Measurements from ENCODE around the gene CFAP46. TPM values are rescaled to one million over a fixed set of nuclear protein-coding genes. Genes with fewer than 3 reads are reported as not detected.

The CFAP46 gene
- total RNA-seq, 3 donors from 2014 or later (not counting 1 experiment from before 2014, with no cell fraction given): 0.35 TPM; not detected in 2

DNA sequence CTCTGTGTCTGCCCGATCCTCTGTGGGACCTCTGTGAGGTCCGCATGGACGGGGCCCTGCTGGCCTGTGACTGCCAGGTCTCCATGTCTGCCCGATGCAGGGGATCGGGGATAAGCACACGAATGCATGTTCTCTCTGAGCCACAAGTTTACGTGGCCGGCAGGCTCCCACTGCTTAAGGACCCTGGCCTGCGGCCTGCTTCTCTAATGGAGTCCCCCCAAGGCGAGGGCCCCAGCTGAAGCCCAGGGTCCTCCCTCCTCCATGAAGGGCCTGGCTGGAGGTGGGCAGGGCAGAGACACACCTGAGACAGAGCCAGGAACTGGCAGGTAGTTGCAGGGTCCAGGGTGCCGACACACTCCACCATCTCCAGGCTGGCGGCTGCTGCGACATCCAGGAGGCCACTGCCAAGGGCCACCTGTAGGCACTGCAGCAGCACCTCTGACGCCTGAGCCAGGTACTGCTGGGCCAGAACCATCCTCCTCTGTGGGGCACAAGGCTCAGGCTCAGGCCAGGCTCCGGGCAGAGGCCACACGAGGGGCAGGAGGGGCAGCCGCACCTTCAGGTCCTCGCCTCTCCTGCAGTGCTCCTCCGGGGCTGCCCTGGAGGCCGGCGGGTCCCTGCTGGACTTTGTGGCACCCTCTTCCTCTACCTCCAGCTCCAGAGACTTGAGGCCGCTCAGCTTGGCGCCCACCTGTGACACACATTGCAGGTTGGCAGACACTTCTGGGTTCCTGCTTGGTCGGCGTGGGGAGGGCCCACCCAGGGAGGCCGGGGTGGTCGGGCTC is 95.5 kb downstream of the CFAP46 start:
- peaks cover 15% of the 10 kb centered on the region for H3K9me3 ChIP-seq (ENCODE audit: control insufficient read depth, insufficient read depth, low read length)
- peaks cover 6% of the 10 kb centered on the region in 2 donors for H3K9me3 Mint-ChIP-seq
- no peaks in the 10 kb centered on the region for H3K27me3 ChIP-seq (ENCODE audit: control insufficient read depth, insufficient read depth, low read length)
- no peak overlapping the region for H3K4me3 ChIP-seq (ENCODE audit: low read length)
- intact Hi-C loops (cut with micrococcal nuclease): no loop called here
- H3K27me3 Mint-ChIP-seq (ENCODE audit: low read depth in 2 of 2): peaks cover 5 to 9% of the 10 kb centered on the region in 2 donors
- H3K36me3 Mint-ChIP-seq: peaks cover 10% of the 10 kb centered on the region
- H3K4me3 Mint-ChIP-seq: no peak overlapping the region
- no peak overlapping the region for H3K27ac ChIP-seq (ENCODE audit: low read length)
- no peaks in the 10 kb centered on the region for H3K36me3 ChIP-seq (ENCODE audit: control insufficient read depth, insufficient read depth, low read length)
- H3K4me1 ChIP-seq (ENCODE audit: control insufficient read depth, insufficient read depth, low read length): peaks cover 22% of the 10 kb centered on the region
- WGBS (ENCODE audit: insufficient coverage): 94% methylated on average over 27 of the region's 27 CpGs
- DNase-seq (no peak), ATAC-seq (no peak)
- H3K27ac Mint-ChIP-seq: no peak overlapping the region
- no peak for TF ChIP-seq CTCF (IDR thresholded peaks at IDR 0.05)
- peaks cover 15 to 16% of the 10 kb centered on the region in 2 donors for H3K4me1 Mint-ChIP-seq

DNA sequence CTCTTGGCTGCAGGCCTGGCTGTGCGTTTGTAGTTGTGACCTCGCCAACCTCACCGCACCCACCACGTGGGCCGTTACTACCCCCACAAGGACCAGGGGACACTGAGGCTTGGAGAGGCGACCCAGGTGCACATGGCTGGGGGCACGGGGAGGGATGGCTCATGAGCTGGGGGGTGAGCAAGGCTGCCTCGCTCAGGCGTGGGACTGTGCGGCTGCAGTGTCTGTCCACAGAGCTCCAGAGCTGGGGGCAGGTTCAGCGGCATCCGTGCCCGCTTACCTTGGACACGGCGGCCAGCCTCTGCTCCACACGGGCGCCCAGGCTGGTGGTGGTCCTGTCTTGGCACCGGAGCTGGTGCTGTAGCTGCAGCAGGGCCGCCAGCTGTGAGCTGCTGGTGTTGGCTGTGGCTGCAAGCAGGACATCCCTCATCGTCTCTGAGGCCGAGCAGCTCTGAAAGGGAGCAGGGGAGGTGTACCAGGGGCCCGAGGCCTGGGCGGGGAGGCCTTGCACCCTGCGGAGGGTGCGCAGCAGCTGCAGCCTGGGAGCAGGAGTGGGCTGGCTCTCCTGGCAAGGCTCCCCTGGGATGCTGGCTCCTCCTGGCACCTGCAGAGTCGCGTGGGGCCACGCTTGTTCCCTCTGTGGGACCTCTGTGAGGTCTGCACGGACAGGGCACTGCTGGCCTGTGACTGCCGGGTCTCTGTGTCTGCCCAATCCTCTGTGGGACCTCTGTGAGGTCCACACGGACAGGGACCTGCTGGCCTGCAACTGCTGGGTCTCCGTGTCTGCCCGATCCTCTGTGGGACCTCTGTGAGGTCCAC is 96.4 kb downstream of the CFAP46 start:
- Histone ChIP-seq H3K4me3 (ENCODE audit: low read length) (no peak overlapping the region), H3K4me1 (ENCODE audit: control insufficient read depth, insufficient read depth, low read length) (peaks cover 22% of the 10 kb centered on the region), H3K27me3 (ENCODE audit: control insufficient read depth, insufficient read depth, low read length) (no peaks in the 10 kb centered on the region), H3K36me3 (ENCODE audit: control insufficient read depth, insufficient read depth, low read length) (no peaks in the 10 kb centered on the region), H3K27ac (ENCODE audit: low read length) (no peak overlapping the region), H3K9me3 (ENCODE audit: control insufficient read depth, insufficient read depth, low read length) (peaks cover 19% of the 10 kb centered on the region)
- intact Hi-C loops (cut with micrococcal nuclease): no loop called here
- H3K4me1 Mint-ChIP-seq: peaks cover 15 to 16% of the 10 kb centered on the region in 2 donors
- no peak for ATAC-seq
- peaks cover 6% of the 10 kb centered on the region in 2 donors for H3K9me3 Mint-ChIP-seq
- peaks cover 5 to 10% of the 10 kb centered on the region in 2 donors for H3K27me3 Mint-ChIP-seq (ENCODE audit: low read depth in 2 of 2)
- H3K27ac Mint-ChIP-seq: no peak overlapping the region
- DNase-seq: no peak
- 92% methylated on average over 33 of the region's 33 CpGs for WGBS (ENCODE audit: insufficient coverage)
- no peak for TF ChIP-seq CTCF (IDR thresholded peaks at IDR 0.05)
- H3K36me3 Mint-ChIP-seq: peaks cover 10% of the 10 kb centered on the region
- no peak overlapping the region for H3K4me3 Mint-ChIP-seq

DNA sequence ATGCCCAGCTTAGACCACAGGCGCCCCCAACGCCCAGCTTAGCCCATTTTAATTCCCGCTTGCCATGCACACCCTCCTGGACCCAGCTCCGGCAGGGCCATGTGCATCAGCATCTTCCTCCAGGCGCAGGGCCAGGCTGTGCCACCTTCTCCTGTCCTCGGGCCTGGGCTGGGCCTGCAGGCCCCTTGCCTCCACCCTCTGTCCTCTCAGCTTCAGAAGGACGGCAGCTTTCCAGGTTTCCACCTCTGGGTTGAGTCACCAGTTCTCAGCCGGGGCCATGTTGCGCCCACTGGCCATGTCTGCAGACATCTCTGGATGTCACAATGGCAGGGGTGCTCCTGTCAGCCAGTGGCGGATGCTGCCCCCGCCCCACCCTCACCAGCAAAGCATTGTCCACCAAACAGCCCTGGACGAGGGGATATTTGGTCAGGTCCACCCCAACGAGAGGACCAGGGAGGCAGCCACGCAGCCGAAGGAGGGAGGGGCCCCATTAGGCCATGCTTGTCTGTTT is 97.3 kb downstream of the CFAP46 start:
- intact Hi-C loops (cut with micrococcal nuclease): no loop called here
- no peak overlapping the region for H3K4me3 ChIP-seq (ENCODE audit: low read length)
- Mint-ChIP-seq H3K27me3 (ENCODE audit: low read depth in 2 of 2) (peaks cover 9 to 10% of the 10 kb centered on the region in 2 donors), H3K36me3 (peaks cover 10% of the 10 kb centered on the region), H3K4me3 (no peak overlapping the region), H3K27ac (no peak overlapping the region), H3K4me1 (peaks cover 15 to 16% of the 10 kb centered on the region in 2 donors), H3K9me3 (peaks cover 6% of the 10 kb centered on the region in 2 donors)
- TF ChIP-seq CTCF (IDR thresholded peaks at IDR 0.05): no peak
- no peak overlapping the region for H3K27ac ChIP-seq (ENCODE audit: low read length)
- no peaks in the 10 kb centered on the region for H3K27me3 ChIP-seq (ENCODE audit: control insufficient read depth, insufficient read depth, low read length)
- ATAC-seq (no peak), DNase-seq (no peak)
- no peaks in the 10 kb centered on the region for H3K36me3 ChIP-seq (ENCODE audit: control insufficient read depth, insufficient read depth, low read length)
- H3K9me3 ChIP-seq (ENCODE audit: control insufficient read depth, insufficient read depth, low read length): peaks cover 19% of the 10 kb centered on the region
- WGBS (ENCODE audit: insufficient coverage): 85% methylated on average over 15 of the region's 15 CpGs
- H3K4me1 ChIP-seq (ENCODE audit: control insufficient read depth, insufficient read depth, low read length): peaks cover 22% of the 10 kb centered on the region

Measured in natural killer cell (primary cell).